ENCODE data around the gene ZSWIM4.
"Not testable (repeated sequence)": the region's sequence is repeated elsewhere in the genome, so short reads cannot be mapped to it uniquely, and the experiment has no call there.

ZSWIM4 gene

DNA sequence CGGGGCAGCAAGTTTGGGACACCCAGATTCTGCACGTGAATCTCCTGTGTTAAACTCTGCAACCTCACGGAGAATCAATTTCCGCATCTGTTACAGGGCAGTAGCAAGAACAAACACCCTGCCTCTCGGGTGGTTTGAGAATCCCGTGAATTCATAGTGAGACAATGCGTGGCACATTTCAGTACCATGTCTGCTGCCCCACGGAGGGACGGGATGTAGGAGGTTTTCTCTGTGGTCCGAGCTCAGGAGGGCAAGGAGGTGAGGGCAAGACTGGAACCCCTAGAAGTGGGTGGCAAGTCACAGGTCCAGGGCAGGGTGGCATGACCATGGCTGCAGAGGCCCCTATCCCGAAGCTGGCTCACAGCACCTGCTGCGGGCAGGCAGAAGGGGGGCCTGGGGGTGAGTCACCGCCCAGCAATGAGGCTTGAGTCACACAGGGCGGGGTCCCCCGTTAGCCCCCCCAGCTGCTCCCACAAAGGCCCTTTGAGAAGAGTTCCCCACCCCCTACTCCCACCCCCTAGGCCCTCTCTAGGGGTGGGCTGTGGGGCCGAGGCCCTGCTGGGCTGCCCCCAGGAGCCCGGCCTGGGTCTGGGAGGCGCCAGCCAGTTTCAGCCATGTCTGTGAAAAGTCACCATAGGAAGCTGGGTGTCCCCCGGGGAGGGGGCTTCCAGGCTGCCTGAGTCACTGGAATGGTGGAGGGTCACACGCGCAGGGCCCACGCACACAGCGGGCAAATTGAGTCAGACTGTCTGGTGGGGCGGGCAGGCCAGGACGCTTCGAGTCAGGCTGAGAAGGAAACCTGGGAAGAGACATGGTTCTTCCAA, 55.9 kb downstream of the ZSWIM4 start:
- Histone ChIP-seq H3K36me3 (ENCODE audit: control insufficient read depth, insufficient read depth, low read length) (no peaks in the 10 kb centered on the region), H3K27me3 (ENCODE audit: control insufficient read depth, insufficient read depth, low read length) (no peaks in the 10 kb centered on the region), H3K9ac (ENCODE audit: low read depth, low read length) (no peak overlapping the region), H3K4me1 (ENCODE audit: control insufficient read depth, insufficient read depth, low read length) (peaks cover 9% of the 10 kb centered on the region), H3K9me3 (ENCODE audit: control insufficient read depth, insufficient read depth, low read length) (no peaks in the 10 kb centered on the region), H3K4me3 (ENCODE audit: low read depth, low read length) (peak overlapping the region; percentile 31)

DNA sequence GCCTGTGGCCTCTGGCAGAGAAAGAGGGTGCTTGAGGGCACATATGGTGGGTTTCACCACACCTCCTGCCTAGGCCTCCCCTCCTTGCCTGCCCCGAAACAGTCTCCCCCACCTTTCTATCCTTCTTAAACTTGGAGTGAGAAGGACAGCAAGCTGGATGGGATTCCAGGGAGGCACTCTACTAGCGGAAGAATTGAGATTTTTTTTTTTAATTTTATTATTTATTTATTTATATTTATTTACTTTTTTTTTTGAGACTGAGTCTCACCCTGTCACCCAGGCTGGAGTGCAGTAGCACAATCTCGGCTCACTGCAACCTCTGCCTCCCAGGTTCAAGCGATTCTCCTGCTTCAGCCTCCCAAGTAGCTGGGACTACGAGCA, 56.5 kb downstream of the ZSWIM4 start:
- not testable (repeated sequence) for H3K27me3 ChIP-seq (ENCODE audit: control insufficient read depth, insufficient read depth, low read length); H3K9ac ChIP-seq (ENCODE audit: low read depth, low read length); H3K4me3 ChIP-seq (ENCODE audit: low read depth, low read length); H3K4me1 ChIP-seq (ENCODE audit: control insufficient read depth, insufficient read depth, low read length); H3K36me3 ChIP-seq (ENCODE audit: control insufficient read depth, insufficient read depth, low read length); H3K9me3 ChIP-seq (ENCODE audit: control insufficient read depth, insufficient read depth, low read length)

DNA sequence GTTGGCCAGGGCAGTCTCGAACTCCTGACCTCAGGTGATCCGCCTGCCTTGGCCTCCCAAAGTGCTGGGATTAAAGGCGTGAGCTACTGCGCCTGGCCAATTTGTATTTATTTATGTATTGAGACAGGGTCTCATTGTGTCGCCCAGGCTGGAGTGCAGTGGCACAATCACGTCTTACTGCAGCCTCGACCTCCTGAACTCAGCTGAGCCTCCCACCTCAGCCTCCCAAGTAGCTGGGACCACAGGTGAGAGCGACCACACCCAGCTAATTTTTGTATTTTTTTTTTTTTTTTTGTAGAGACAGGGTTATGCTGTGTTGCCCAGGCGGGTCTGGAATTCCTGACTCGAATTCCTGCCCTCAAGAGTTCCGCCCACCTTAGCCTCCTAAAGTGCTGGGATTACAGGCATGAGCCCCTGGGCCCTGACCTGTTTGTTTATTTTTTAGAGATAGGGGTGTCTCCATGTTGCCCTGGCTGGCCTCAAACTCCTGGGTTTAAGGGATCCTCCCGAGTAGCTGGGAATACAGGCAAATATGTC, 57.0 kb downstream of the ZSWIM4 start:
- H3K27me3 ChIP-seq (ENCODE audit: control insufficient read depth, insufficient read depth, low read length); H3K9me3 ChIP-seq (ENCODE audit: control insufficient read depth, insufficient read depth, low read length); H3K4me3 ChIP-seq (ENCODE audit: low read depth, low read length); H3K9ac ChIP-seq (ENCODE audit: low read depth, low read length); H3K36me3 ChIP-seq (ENCODE audit: control insufficient read depth, insufficient read depth, low read length); H3K4me1 ChIP-seq (ENCODE audit: control insufficient read depth, insufficient read depth, low read length): not testable (repeated sequence)

DNA sequence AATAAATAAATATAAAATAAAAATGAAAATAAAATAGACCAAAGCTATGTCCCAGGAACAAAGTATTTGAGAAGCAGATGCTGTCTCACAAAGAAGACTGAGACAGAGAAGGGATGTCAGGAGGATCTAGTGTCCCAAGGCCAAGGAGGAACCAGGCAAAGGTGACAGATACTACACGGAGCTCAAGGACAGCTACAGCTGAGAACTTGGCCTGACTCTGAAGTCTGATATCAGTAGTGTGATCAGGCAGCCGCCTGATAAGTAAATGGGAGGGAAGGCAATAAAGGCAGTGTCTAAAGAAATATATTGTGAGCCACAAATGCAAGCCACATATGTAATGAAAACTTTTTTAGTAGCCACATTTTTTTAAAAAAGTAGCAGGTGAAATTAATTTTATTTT, 61.3 kb downstream of the ZSWIM4 start:
- Histone ChIP-seq H3K9ac (ENCODE audit: low read depth, low read length) (no peak overlapping the region), H3K36me3 (ENCODE audit: control insufficient read depth, insufficient read depth, low read length) (no peaks in the 10 kb centered on the region), H3K27me3 (ENCODE audit: control insufficient read depth, insufficient read depth, low read length) (no peaks in the 10 kb centered on the region), H3K9me3 (ENCODE audit: control insufficient read depth, insufficient read depth, low read length) (no peaks in the 10 kb centered on the region), H3K4me3 (ENCODE audit: low read depth, low read length) (no peak overlapping the region), H3K4me1 (ENCODE audit: control insufficient read depth, insufficient read depth, low read length) (peaks cover under 1% of the 10 kb centered on the region)

DNA sequence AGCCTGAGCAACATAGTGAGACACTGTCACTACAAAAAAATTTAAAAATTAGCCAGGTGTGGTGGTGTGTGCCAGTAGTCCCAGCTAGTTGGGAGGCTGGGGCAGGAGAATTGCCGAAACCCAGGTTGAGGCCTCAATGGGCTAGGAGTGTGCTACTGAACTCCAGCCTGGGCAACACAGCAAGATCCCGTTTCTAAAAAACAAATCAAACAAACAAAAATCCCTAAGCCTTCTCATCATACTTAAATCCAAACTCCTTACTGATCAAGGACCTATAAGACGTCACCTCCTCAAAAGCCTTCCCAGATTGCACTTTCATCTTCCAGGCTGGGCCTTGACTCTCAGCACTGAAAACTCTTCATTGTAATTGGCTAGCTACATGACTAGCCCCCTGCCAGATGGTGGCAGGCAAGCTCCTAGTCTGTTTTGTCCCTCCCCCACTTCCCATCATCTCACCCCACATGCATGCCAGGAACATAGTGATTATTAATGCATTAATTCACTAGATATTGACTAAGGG, 64.2 kb downstream of the ZSWIM4 start:
- no peaks in the 10 kb centered on the region for H3K9me3 ChIP-seq (ENCODE audit: control insufficient read depth, insufficient read depth, low read length)
- no peak overlapping the region for H3K4me3 ChIP-seq (ENCODE audit: low read depth, low read length)
- peaks cover 11% of the 10 kb centered on the region for H3K27me3 ChIP-seq (ENCODE audit: control insufficient read depth, insufficient read depth, low read length)
- H3K4me1 ChIP-seq (ENCODE audit: control insufficient read depth, insufficient read depth, low read length), result peaks cover 6% of the 10 kb centered on the region
- no peaks in the 10 kb centered on the region for H3K36me3 ChIP-seq (ENCODE audit: control insufficient read depth, insufficient read depth, low read length)
- H3K9ac ChIP-seq (ENCODE audit: low read depth, low read length), result no peak overlapping the region

DNA sequence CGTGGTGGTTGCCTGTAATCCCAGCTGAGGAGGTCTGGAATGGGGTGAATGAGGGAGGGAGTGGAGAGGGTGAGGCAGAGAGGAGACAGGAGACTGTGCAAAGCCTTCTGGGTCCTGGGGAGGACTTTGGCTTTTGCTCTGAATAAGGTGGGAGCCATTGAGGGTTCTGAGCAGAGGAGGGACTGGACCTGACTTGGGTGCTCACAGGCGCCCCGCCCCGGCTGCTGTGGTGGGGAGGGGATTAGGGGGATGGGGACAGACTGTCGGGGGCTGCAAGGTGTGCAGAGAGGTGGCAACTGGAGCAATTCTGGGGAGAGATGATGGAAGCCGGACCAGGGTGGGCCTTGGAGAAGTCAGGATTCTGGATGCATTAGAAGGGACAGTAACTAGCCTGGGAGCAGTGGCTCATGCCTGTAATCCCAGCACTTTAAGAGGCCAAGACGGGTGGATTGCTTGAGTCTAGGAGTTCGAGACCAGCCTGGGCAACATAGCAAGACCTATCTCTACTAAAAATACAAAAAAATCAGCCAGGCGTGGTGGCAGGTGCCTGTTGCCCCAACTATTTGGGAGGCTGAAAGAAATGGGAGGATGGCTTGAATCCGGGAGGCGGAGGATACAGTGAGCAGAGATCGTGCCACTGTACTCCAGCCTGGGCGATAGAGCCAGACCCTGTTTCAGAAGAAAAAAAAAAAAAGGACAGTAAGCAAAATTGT, 65.6 kb downstream of the ZSWIM4 start:
- peaks cover 14% of the 10 kb centered on the region for H3K27me3 ChIP-seq (ENCODE audit: control insufficient read depth, insufficient read depth, low read length)
- no peak overlapping the region for H3K4me3 ChIP-seq (ENCODE audit: low read depth, low read length)
- no peak overlapping the region for H3K9ac ChIP-seq (ENCODE audit: low read depth, low read length)
- no peaks in the 10 kb centered on the region for H3K9me3 ChIP-seq (ENCODE audit: control insufficient read depth, insufficient read depth, low read length)
- peaks cover 7% of the 10 kb centered on the region for H3K4me1 ChIP-seq (ENCODE audit: control insufficient read depth, insufficient read depth, low read length)
- no peaks in the 10 kb centered on the region for H3K36me3 ChIP-seq (ENCODE audit: control insufficient read depth, insufficient read depth, low read length)

DNA sequence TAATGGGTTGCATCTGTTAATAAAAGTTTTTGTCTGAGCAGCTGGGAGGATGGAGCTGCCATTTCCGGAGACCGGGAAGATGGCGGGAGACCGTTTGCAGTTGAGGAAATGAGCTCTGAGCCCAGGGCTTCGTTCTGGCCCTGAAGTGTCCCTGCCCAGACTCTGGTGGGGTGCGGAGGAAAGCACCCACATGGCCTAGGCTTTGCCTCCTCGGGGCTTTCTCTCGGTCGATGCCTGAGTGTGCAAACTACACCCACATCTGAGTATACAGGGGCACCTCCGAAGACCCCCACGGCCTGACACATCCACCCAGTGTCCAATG, 66.1 kb downstream of the ZSWIM4 start:
- H3K4me3 ChIP-seq (ENCODE audit: low read depth, low read length), result peak overlapping the region; percentile 62
- H3K27me3 ChIP-seq (ENCODE audit: control insufficient read depth, insufficient read depth, low read length), result peaks cover 20% of the 10 kb centered on the region
- H3K36me3 ChIP-seq (ENCODE audit: control insufficient read depth, insufficient read depth, low read length), result no peaks in the 10 kb centered on the region
- peaks cover 7% of the 10 kb centered on the region for H3K4me1 ChIP-seq (ENCODE audit: control insufficient read depth, insufficient read depth, low read length)
- no peak overlapping the region for H3K9ac ChIP-seq (ENCODE audit: low read depth, low read length)
- no peaks in the 10 kb centered on the region for H3K9me3 ChIP-seq (ENCODE audit: control insufficient read depth, insufficient read depth, low read length)

DNA sequence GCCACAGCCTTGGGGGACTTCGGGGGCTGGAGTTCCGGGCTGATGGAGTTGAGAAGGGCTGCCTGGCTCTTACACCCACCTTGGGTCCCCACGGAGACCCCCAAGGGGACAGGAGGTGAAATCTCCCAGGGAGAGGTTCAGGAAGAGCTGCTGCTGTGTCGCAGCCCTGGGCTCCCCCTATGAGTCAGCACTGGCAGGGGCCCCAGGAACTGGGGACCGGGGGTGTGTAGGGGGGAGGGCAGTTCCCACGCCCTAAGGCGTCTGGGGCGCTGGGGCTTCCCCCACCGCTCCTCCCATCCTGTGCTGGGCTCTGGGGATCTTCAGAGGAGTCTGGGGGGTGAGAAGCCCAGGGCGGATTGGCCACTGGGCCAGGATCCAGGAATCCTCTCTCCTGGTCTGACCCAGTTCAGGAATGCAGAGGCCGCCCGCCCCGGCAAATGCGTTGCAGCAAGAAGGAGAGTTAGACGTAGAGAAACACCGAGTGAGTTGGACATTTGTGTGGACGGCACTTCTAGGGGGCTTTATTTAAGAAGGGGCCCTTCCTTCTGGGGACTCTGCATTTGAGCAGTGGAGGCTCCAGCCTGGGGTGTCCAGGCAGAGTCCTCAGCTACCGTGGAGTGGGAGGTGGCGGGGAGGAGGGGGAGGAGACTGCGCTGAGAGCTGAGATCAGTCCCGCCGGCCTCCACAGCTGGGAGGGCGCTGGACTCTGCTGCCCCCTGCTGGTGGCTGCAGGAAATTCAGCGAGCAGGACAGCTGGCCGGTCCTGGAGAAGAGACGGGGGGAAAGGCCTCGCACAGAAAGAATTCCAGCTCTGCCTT, 66.7 kb downstream of the ZSWIM4 start:
- no peaks in the 10 kb centered on the region for H3K36me3 ChIP-seq (ENCODE audit: control insufficient read depth, insufficient read depth, low read length)
- H3K4me1 ChIP-seq (ENCODE audit: control insufficient read depth, insufficient read depth, low read length), result peaks cover 7% of the 10 kb centered on the region
- H3K4me3 ChIP-seq (ENCODE audit: low read depth, low read length), result peak overlapping the region; percentile 62
- H3K27me3 ChIP-seq (ENCODE audit: control insufficient read depth, insufficient read depth, low read length), result peaks cover 25% of the 10 kb centered on the region
- no peaks in the 10 kb centered on the region for H3K9me3 ChIP-seq (ENCODE audit: control insufficient read depth, insufficient read depth, low read length)
- no peak overlapping the region for H3K9ac ChIP-seq (ENCODE audit: low read depth, low read length)

DNA sequence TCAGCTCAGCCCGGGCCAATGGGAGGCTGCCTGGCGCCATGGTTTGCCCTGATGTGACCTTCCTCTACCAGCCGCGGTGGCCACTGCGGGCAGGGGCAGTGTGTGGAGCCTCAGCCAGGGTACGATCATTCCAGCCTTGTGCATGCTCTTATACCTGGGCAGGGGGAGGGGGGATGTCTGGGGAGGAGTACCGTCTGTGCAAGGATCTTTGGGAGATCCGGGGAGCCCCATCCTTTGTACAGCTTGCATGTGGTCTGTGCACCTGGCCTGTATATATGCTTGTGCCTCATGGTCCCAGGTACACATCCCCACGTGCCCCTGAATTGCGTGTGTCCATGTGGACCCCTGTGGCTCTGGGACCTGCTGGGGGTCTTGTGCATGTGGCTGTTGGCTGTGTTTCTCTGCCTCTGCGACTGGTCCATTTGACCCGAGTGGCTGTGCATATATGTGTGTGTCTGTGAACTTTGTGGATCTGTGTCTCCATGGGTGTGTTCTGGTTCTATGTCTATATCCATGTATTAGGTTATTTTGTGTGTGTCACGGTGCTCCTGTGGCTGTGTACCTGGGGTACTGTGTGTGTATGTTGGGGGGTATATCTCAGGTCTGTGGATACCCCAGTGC, 68.9 kb downstream of the ZSWIM4 start:
- Histone ChIP-seq H3K27me3 (ENCODE audit: control insufficient read depth, insufficient read depth, low read length) (peaks cover 45% of the 10 kb centered on the region), H3K4me1 (ENCODE audit: control insufficient read depth, insufficient read depth, low read length) (peaks cover 7% of the 10 kb centered on the region), H3K9me3 (ENCODE audit: control insufficient read depth, insufficient read depth, low read length) (no peaks in the 10 kb centered on the region), H3K36me3 (ENCODE audit: control insufficient read depth, insufficient read depth, low read length) (no peaks in the 10 kb centered on the region), H3K9ac (ENCODE audit: low read depth, low read length) (no peak overlapping the region), H3K4me3 (ENCODE audit: low read depth, low read length) (no peak overlapping the region)

DNA sequence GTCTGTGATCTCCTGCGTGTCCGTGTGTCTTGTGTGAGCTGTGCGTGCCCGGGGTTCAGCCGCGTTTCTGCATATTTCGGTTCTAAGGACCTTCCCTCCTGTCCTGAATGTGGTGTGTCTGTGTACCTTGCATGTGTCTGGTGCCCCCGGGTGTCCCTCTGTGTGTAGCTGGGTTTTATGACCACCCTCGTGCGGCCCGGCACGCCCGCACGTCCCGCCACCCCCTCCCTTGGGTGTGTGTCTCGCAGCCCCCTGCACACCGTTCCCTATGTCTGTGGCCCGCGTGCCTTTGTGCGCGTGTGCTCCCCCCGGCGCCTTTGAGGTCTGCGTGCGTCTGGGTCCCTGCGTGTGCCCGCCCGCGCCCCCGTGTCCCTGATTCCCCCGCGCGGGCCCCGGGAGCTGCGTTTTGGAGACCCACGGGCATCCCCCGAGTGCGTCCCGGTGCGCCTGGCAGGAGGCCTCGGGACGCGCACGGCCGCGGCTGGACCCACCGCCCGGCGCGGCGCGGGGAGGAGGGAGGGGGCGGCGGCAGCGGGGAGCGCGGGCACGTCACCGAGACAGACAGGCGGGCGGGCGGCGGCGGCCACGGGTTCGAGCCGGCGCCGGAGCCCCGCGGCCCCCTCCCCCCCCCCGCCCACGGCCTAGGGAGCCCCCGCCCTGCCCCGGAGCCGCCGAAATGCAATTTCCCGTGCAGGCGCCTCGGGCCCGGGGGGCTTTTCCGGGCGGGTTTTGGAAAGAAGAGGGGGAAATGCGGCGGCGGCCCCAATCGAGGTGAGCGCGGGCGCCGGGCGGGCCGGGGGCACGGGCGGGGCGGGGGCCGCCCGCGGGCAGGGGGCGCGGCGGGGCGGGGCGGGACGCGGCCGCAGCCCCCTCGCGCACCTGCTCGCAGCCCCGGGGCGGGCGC, 69.7 kb downstream of the ZSWIM4 start:
- H3K4me1 ChIP-seq (ENCODE audit: control insufficient read depth, insufficient read depth, low read length), result peaks cover 7% of the 10 kb centered on the region
- H3K27me3 ChIP-seq (ENCODE audit: control insufficient read depth, insufficient read depth, low read length), result peaks cover 48% of the 10 kb centered on the region
- peak overlapping the region; percentile 30 for H3K4me3 ChIP-seq (ENCODE audit: low read depth, low read length)
- no peaks in the 10 kb centered on the region for H3K36me3 ChIP-seq (ENCODE audit: control insufficient read depth, insufficient read depth, low read length)
- no peaks in the 10 kb centered on the region for H3K9me3 ChIP-seq (ENCODE audit: control insufficient read depth, insufficient read depth, low read length)
- H3K9ac ChIP-seq (ENCODE audit: low read depth, low read length), result no peak overlapping the region

Measured in iPS-15b (cell line).